ENCODE measurements around the gene IQCH. TPM values are rescaled to one million over a fixed set of nuclear protein-coding genes. Genes with fewer than 3 reads are reported as not detected.

The IQCH gene
- total and polyA plus RNA-seq, 2 experiments from 2014 or later = 2.1 to 4.1 TPM

- Histone ChIP-seq H3F3A (ENCODE audit: insufficient read depth) (no peaks in the 10 kb centered on the region), H3K36me3 (ENCODE audit: low read depth) (peaks cover 19% of the 10 kb centered on the region; the same call in 1 of the 2 replicates), H3K4me2 (ENCODE audit: unreplicated experiment) (no peak overlapping the region), H3K9ac (no peak overlapping the region), H3K4me3 (no peak overlapping the region), H3K9me3 (ENCODE audit: low read depth) (no peaks in the 10 kb centered on the region), H4K20me1 (ENCODE audit: insufficient read depth) (no peaks in the 10 kb centered on the region), H3K79me2 (ENCODE audit: insufficient read depth) (peaks cover 31% of the 10 kb centered on the region), H3K4me1 (ENCODE audit: insufficient read depth) (no peaks in the 10 kb centered on the region), H3K9me2 (ENCODE audit: insufficient read depth) (no peaks in the 10 kb centered on the region), H3K27me3 (replicated peaks; ENCODE audit: insufficient read depth) (no peaks in the 10 kb centered on the region), H2AFZ (no peak overlapping the region), H3K27ac (no peak overlapping the region)
- no peak for DNase-seq
- 98% methylated on average over 3 of the region's 3 CpGs for WGBS, 2 experiments (ENCODE audit: low coverage in 1 of 2, low lambda C conversion rate in 2 of 2, missing lambda C conversion rate in 2 of 2)
- in situ Hi-C loops (cut with MboI) = no loop called here
- TF ChIP-seq EZH2 (IDR thresholded peaks at IDR 0.05; ENCODE audit: insufficient read depth, poor library complexity, severe bottlenecking) = no peak
- no peak for TF ChIP-seq EZH2phosphoT487 (IDR thresholded peaks at IDR 0.05; ENCODE audit: insufficient read depth, low read depth)
Observed at GRCh38 chr15:67232591-67232990, 22.0 kb upstream of the IQCH start.

- Histone ChIP-seq H3K79me2 (ENCODE audit: insufficient read depth) (peaks cover 96% of the 10 kb centered on the region), H3K9ac (no peak overlapping the region), H3K9me3 (ENCODE audit: low read depth) (no peaks in the 10 kb centered on the region), H3K36me3 (ENCODE audit: low read depth) (no peaks in the 10 kb centered on the region), H4K20me1 (ENCODE audit: insufficient read depth) (no peaks in the 10 kb centered on the region), H3K9me2 (ENCODE audit: insufficient read depth) (no peaks in the 10 kb centered on the region), H3K4me2 (ENCODE audit: unreplicated experiment) (no peak overlapping the region), H3K4me1 (ENCODE audit: insufficient read depth) (peaks cover 30% of the 10 kb centered on the region), H3K27ac (no peak overlapping the region), H2AFZ (no peak overlapping the region), H3K27me3 (replicated peaks; ENCODE audit: insufficient read depth) (no peaks in the 10 kb centered on the region), H3K4me3 (no peak overlapping the region), H3F3A (ENCODE audit: insufficient read depth) (peaks cover 12% of the 10 kb centered on the region; the same call in 1 of the 2 replicates)
- DNase-seq = peak; percentile 12
- TF ChIP-seq EZH2phosphoT487 (IDR thresholded peaks at IDR 0.05; ENCODE audit: insufficient read depth, low read depth) (no peak), EZH2 (IDR thresholded peaks at IDR 0.05; ENCODE audit: insufficient read depth, poor library complexity, severe bottlenecking) (no peak)
- WGBS, 2 experiments (ENCODE audit: low coverage in 1 of 2, low lambda C conversion rate in 2 of 2, missing lambda C conversion rate in 2 of 2) = 37 to 39% methylated on average over 3 of the region's 3 CpGs
- in situ Hi-C loops (cut with MboI) = no loop called here
Observed at GRCh38 chr15:67240235-67241131, 14.1 kb upstream of the IQCH start.

- H3F3A ChIP-seq (ENCODE audit: insufficient read depth) = peaks cover 12% of the 10 kb centered on the region; the same call in 1 of the 2 replicates
- DNase-seq = no peak
- peaks cover 30% of the 10 kb centered on the region for H3K4me1 ChIP-seq (ENCODE audit: insufficient read depth)
- in situ Hi-C loops (cut with MboI) = no loop called here
- H3K9me3 ChIP-seq (ENCODE audit: low read depth) = no peaks in the 10 kb centered on the region
- peaks cover 97% of the 10 kb centered on the region for H3K79me2 ChIP-seq (ENCODE audit: insufficient read depth)
- no peaks in the 10 kb centered on the region for H4K20me1 ChIP-seq (ENCODE audit: insufficient read depth)
- no peak overlapping the region for H3K4me2 ChIP-seq (ENCODE audit: unreplicated experiment)
- H3K4me3 ChIP-seq = no peak overlapping the region
- 83 to 85% methylated on average over 4 of the region's 4 CpGs for WGBS, 2 experiments (ENCODE audit: low coverage in 1 of 2, low lambda C conversion rate in 2 of 2, missing lambda C conversion rate in 2 of 2)
- no peak overlapping the region for H3K27ac ChIP-seq
- no peak for TF ChIP-seq EZH2 (IDR thresholded peaks at IDR 0.05; ENCODE audit: insufficient read depth, poor library complexity, severe bottlenecking)
- no peak for TF ChIP-seq EZH2phosphoT487 (IDR thresholded peaks at IDR 0.05; ENCODE audit: insufficient read depth, low read depth)
- H3K9ac ChIP-seq = no peak overlapping the region
- H2AFZ ChIP-seq = no peak overlapping the region
- H3K9me2 ChIP-seq (ENCODE audit: insufficient read depth) = no peaks in the 10 kb centered on the region
- no peaks in the 10 kb centered on the region for H3K36me3 ChIP-seq (ENCODE audit: low read depth)
- no peaks in the 10 kb centered on the region for H3K27me3 ChIP-seq (replicated peaks; ENCODE audit: insufficient read depth)
Observed at GRCh38 chr15:67241132-67241855, 13.3 kb upstream of the IQCH start.

- Histone ChIP-seq H3K4me3 (no peak overlapping the region), H2AFZ (no peak overlapping the region), H3K27ac (no peak overlapping the region), H4K20me1 (ENCODE audit: insufficient read depth) (no peaks in the 10 kb centered on the region), H3K9me2 (ENCODE audit: insufficient read depth) (no peaks in the 10 kb centered on the region), H3K27me3 (replicated peaks; ENCODE audit: insufficient read depth) (no peaks in the 10 kb centered on the region), H3K79me2 (ENCODE audit: insufficient read depth) (peaks cover 97% of the 10 kb centered on the region), H3K9ac (no peak overlapping the region), H3K9me3 (ENCODE audit: low read depth) (no peaks in the 10 kb centered on the region), H3K4me2 (ENCODE audit: unreplicated experiment) (peak overlapping the region; percentile 22), H3F3A (ENCODE audit: insufficient read depth) (peaks cover 15% of the 10 kb centered on the region), H3K36me3 (ENCODE audit: low read depth) (no peaks in the 10 kb centered on the region), H3K4me1 (ENCODE audit: insufficient read depth) (peaks cover 33% of the 10 kb centered on the region)
- peak; percentile 53 for DNase-seq
- in situ Hi-C loops (cut with MboI) = no loop called here
- no peak for TF ChIP-seq EZH2 (IDR thresholded peaks at IDR 0.05; ENCODE audit: insufficient read depth, poor library complexity, severe bottlenecking)
- TF ChIP-seq EZH2phosphoT487 (IDR thresholded peaks at IDR 0.05; ENCODE audit: insufficient read depth, low read depth) = no peak
- 15% methylated on average over 3 of the region's 3 CpGs for WGBS, 2 experiments (ENCODE audit: low coverage in 1 of 2, low lambda C conversion rate in 2 of 2, missing lambda C conversion rate in 2 of 2)
Observed at GRCh38 chr15:67242708-67243111, 11.9 kb upstream of the IQCH start.
